H1 (cell line): ENCODE measurements around the gene LCT.

Experiments used
- CHD2 ChIP-seq: IDR thresholded peaks from 2 replicates; pipeline ENCODE4 v1.6.1; 2012; ENCODE audit warnings: low read length, improper control_type of control experiment
- POLR2AphosphoS5 ChIP-seq: IDR thresholded peaks from 2 replicates; pipeline ENCODE4 v1.6.1; 2011; ENCODE audit warnings: low read depth, low read length
- TF ChIP-seq, protein P1 (sequence below), 3 experiments: IDR thresholded peaks; 1 replicate in 2 of 3; 2 replicates in 1 of 3; pipeline versions ENCODE4 v1.5.1 to v1.6.1; 2011; ENCODE audit warnings: low read length in 3 of 3, mild to moderate bottlenecking in 3 of 3, inconsistent platforms in 2 of 3, low read depth in 1 of 3, moderate library complexity in 1 of 3; ENCODE audit not compliant: insufficient read depth in 1 of 3; ENCODE audit errors: control extremely low read depth in 1 of 3

DNA sequence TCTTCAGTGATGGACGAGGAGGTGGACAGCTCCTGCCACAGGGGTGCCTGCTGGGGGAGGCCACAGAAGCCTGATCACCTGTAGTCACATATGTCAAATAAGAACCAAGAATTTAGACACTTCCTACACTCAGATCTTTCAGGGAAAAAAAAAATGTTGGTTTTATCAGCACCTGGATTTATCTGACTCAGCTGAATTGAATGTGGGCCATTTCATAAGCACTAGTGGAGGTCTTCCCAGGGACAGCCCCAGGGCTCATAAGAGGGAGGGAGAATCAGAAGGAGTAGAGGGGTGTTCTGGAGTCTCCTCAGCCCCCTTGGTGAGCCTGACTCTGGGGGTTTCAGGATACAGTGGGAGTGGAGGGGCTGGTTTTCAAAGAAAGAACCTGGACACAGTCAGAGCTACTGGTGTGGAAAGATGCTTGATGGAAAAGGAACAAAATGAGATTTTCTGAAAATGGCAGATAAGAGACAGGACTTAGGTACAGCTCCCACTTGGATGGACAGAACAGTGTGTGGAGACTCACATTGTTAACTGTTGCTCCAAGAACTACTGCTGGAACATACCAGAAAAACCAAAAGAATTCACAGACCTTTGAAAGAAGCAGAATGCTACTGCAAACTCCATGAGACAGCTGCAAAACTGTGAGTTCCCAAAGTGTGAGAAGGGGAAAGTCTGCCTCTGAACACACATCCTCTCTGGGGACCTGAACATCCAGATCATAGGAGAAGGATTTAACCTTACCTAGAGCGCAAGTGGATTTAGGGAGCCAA is 45.4 kb downstream of the LCT start:
- TF ChIP-seq CHD2 (no peak), POLR2AphosphoS5 (no peak)
- TF ChIP-seq, protein P1, sequence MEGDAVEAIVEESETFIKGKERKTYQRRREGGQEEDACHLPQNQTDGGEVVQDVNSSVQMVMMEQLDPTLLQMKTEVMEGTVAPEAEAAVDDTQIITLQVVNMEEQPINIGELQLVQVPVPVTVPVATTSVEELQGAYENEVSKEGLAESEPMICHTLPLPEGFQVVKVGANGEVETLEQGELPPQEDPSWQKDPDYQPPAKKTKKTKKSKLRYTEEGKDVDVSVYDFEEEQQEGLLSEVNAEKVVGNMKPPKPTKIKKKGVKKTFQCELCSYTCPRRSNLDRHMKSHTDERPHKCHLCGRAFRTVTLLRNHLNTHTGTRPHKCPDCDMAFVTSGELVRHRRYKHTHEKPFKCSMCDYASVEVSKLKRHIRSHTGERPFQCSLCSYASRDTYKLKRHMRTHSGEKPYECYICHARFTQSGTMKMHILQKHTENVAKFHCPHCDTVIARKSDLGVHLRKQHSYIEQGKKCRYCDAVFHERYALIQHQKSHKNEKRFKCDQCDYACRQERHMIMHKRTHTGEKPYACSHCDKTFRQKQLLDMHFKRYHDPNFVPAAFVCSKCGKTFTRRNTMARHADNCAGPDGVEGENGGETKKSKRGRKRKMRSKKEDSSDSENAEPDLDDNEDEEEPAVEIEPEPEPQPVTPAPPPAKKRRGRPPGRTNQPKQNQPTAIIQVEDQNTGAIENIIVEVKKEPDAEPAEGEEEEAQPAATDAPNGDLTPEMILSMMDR (IDR thresholded peaks at IDR 0.05; ENCODE audit: control extremely low read depth in 1 of 3, insufficient read depth in 1 of 3, low read depth in 1 of 3, low read length in 3 of 3), result no peak
